OCI-LY7 (cell line): ENCODE measurements around the gene SPON1. TPM values are rescaled to one million over a fixed set of nuclear protein-coding genes. Genes with fewer than 3 reads are reported as not detected.

ENCODE experiments used
- BruUV-seq: library from RNA; stranded (reverse); fragments of 400-500 nt; replicated peaks from 2 replicates; lab custom pipeline; 2021; lab: Mats Ljungman, UMichigan
- CTCF ChIA-PET: fragments of 300-600 bp; sonication (Branson Sonifier 250); formaldehyde crosslinking; loops from one replicate; lab custom pipeline; 2022; ENCODE audit warnings: antibody characterized with exemption; ENCODE audit not compliant: unreplicated experiment; lab: Charles Lee
- POLR2A ChIA-PET: fragments of 300-600 bp; sonication (Branson Sonifier 250); formaldehyde crosslinking; loops from one replicate; lab custom pipeline; 2022; ENCODE audit warnings: antibody characterized with exemption; lab: Charles Lee
- DNase-seq: peaks from one replicate; pipeline ENCODE4 v3.0.0-alpha.2; 2015; ENCODE audit warnings: low spot score
- H2AFZ ChIP-seq: fragments of 200-600 bp; sonication (generic), shearing (Covaris generic); 2 replicates; pipeline ENCODE4 v1.6.1; 2014; ENCODE audit warnings: mild to moderate bottlenecking, antibody characterized with exemption, low read length, moderate library complexity
- H3K27ac ChIP-seq: fragments of 200-600 bp; sonication (generic); 2 replicates; pipeline ENCODE4 v1.5.1; 2014; ENCODE audit warnings: mixed run types, low read depth, mild to moderate bottlenecking, moderate library complexity, low read length, inconsistent platforms; ENCODE audit not compliant: poor library complexity, severe bottlenecking
- H3K36me3 ChIP-seq: fragments of 200-600 bp; sonication (generic); 2 replicates; pipeline ENCODE4 v1.6.1; 2014; ENCODE audit warnings: mild to moderate bottlenecking, antibody characterized with exemption, low read length, moderate library complexity, mixed read lengths; ENCODE audit not compliant: insufficient read depth
- H3K4me1 ChIP-seq: fragments of 200-600 bp; sonication (generic); 2 replicates; pipeline ENCODE4 v1.5.1; 2014; ENCODE audit warnings: mild to moderate bottlenecking, low read length; ENCODE audit not compliant: insufficient read depth, poor library complexity, severe bottlenecking
- H3K4me2 ChIP-seq: fragments of 200-600 bp; sonication (generic); 2 replicates; pipeline ENCODE4 v1.6.1; 2014; ENCODE audit warnings: mild to moderate bottlenecking, low read length
- H3K4me3 ChIP-seq: fragments of 200-600 bp; sonication (generic); 2 replicates; pipeline ENCODE4 v1.5.1; 2014; ENCODE audit warnings: mild to moderate bottlenecking, low read depth, low read length; ENCODE audit not compliant: poor library complexity, severe bottlenecking
- H3K79me2 ChIP-seq: fragments of 200-600 bp; sonication (generic); 2 replicates; pipeline ENCODE4 v1.6.1; 2016; ENCODE audit warnings: low read depth, mild to moderate bottlenecking, low read length, moderate library complexity, mixed read lengths; ENCODE audit not compliant: insufficient read depth
- H3K9me2 ChIP-seq: fragments of 200-600 bp; sonication (generic); 2 replicates; pipeline ENCODE4 v1.6.1; 2016; ENCODE audit warnings: mild to moderate bottlenecking, low read length, mixed read lengths; ENCODE audit not compliant: insufficient read depth
- H3K9me3 ChIP-seq: fragments of 200-600 bp; sonication (generic); 2 replicates; pipeline ENCODE4 v1.6.1; 2014; ENCODE audit warnings: mild to moderate bottlenecking, mixed run types, low read length, mixed read lengths
- H4K20me1 ChIP-seq: fragments of 200-600 bp; sonication (generic); 2 replicates; pipeline ENCODE4 v1.6.1; 2014; ENCODE audit warnings: mild to moderate bottlenecking, antibody characterized with exemption, low read length, moderate library complexity, mixed read lengths; ENCODE audit not compliant: insufficient read depth
- EZH2phosphoT487 ChIP-seq: fragments of 200-600 bp; sonication (generic); IDR thresholded peaks from 2 replicates; pipeline ENCODE4 v1.6.1; 2018; ENCODE audit warnings: low read depth, borderline replicate concordance, mild to moderate bottlenecking, mixed run types, antibody characterized with exemption, low read length, moderate library complexity, mixed read lengths
- intact Hi-C: fragments of 100-400 bp; cut with micrococcal nuclease; formaldehyde crosslinking; loops from one replicate; pipeline ENCODE4 v1.10.0; 2022; ENCODE audit not compliant: unreplicated experiment
- total RNA-seq, 2 experiments: library from RNA; depleted of rRNA in 1 of 2; stranded (reverse); fragments of >200 nt in 1 of 2; shearing (Covaris generic) in 1 of 2; gene quantifications; 2 replicates each; pipeline ENCODE4 v1.2.3, GENCODE V29; 2014 to 2022
- TF ChIP-seq, protein P1 (sequence below): fragments of 200-600 bp; sonication (generic); conservative IDR thresholded peaks from 2 replicates; pipeline ENCODE4 v1.5.1; 2014; ENCODE audit warnings: mild to moderate bottlenecking, antibody characterized with exemption, low read length, moderate library complexity, mixed read lengths

The SPON1 gene
- total RNA-seq, 2 experiments from 2014 or later: 0.38 TPM; not detected in 1

DNA sequence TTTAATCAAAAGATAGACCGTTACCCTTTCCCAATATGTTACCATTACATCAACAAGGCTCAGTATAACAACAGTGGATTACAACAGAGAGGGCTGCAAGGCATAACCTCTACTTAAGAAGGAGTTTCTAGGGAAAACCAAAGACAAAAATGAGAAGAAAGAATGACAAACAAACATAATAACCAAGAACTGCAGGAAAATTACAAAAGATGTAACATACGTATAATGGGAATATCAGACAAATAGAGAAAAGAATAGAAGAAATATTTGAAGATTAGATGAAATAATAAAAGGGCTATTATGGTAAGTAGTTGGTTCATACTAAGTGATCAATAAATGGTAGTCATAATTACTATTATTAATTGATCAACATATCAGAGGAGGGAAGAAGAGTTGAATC, 39.1 kb downstream of the SPON1 start:
- Histone ChIP-seq H3K9me2 (no peaks in the 10 kb centered on the region), H3K36me3 (no peaks in the 10 kb centered on the region), H3K4me1 (no peaks in the 10 kb centered on the region), H4K20me1 (no peaks in the 10 kb centered on the region), H3K4me2 (no peak overlapping the region), H3K27ac (no peak overlapping the region), H2AFZ (no peak overlapping the region), H3K79me2 (no peaks in the 10 kb centered on the region), H3K9me3 (peaks cover 6% of the 10 kb centered on the region), H3K4me3 (no peak overlapping the region)
- DNase-seq: no peak
- ChIA-PET POLR2A (no interaction called here), CTCF (no interaction called here)
- intact Hi-C loops: no loop called here
- TF ChIP-seq, protein P1, sequence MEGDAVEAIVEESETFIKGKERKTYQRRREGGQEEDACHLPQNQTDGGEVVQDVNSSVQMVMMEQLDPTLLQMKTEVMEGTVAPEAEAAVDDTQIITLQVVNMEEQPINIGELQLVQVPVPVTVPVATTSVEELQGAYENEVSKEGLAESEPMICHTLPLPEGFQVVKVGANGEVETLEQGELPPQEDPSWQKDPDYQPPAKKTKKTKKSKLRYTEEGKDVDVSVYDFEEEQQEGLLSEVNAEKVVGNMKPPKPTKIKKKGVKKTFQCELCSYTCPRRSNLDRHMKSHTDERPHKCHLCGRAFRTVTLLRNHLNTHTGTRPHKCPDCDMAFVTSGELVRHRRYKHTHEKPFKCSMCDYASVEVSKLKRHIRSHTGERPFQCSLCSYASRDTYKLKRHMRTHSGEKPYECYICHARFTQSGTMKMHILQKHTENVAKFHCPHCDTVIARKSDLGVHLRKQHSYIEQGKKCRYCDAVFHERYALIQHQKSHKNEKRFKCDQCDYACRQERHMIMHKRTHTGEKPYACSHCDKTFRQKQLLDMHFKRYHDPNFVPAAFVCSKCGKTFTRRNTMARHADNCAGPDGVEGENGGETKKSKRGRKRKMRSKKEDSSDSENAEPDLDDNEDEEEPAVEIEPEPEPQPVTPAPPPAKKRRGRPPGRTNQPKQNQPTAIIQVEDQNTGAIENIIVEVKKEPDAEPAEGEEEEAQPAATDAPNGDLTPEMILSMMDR: no peak
- no peak for TF ChIP-seq EZH2phosphoT487
- no TSS peak for BruUV-seq

DNA sequence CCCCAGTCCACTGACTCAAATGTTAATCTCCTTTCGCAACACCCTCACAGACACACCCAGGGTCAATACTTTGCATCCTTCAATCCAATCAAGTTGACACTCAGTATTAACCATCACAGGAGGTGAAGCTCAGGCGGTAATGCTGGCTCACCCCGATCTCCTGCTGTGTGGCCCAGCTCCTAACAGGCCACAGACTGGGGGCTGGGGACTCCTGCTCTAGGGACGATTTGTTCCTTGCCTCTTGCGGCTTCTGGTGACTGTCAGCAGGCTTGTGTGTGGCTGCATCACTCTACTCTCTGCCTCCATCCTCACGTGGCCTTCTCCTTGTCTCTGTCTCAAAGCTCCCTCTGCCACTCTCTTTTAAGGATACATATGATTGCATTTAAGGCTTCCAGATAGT, 45.0 kb downstream of the SPON1 start:
- H3K4me2 ChIP-seq: no peak overlapping the region
- H3K79me2 ChIP-seq: no peaks in the 10 kb centered on the region
- H3K36me3 ChIP-seq: no peaks in the 10 kb centered on the region
- no peak for DNase-seq
- no peak overlapping the region for H3K4me3 ChIP-seq
- H3K27ac ChIP-seq: no peak overlapping the region
- no peaks in the 10 kb centered on the region for H4K20me1 ChIP-seq
- ChIA-PET POLR2A (interaction anchor here (0.6 kb wide), 1 partner anchor 231 kb away, joined by 3 read pairs; no protein-coding TSS in a partner anchor), CTCF (no interaction called here)
- TF ChIP-seq, protein P1: no peak
- no peak for TF ChIP-seq EZH2phosphoT487
- no peaks in the 10 kb centered on the region for H3K9me2 ChIP-seq
- no TSS peak for BruUV-seq
- H3K4me1 ChIP-seq: no peaks in the 10 kb centered on the region
- intact Hi-C loops: no loop called here
- no peaks in the 10 kb centered on the region for H3K9me3 ChIP-seq
- H2AFZ ChIP-seq: no peak overlapping the region

DNA sequence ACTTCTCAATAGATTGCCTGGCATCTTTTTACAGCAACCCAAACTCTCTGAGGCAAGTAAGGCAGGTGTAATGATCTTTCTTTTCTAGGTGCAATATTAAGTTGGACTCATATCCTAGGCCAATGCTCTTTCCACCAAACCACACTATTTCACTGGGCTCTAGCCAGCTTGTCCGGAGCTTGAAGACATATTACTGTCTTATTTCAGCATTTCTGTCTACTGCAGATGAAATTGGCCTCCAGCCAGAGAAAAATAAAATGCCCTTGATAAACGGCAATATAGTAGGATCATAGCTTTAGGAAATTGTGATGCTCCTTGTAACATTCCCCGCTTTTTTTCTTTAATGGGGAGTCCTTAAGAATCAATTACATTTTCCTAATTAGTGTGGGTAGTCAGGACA, 48.1 kb downstream of the SPON1 start:
- Histone ChIP-seq H4K20me1 (no peaks in the 10 kb centered on the region), H3K27ac (no peak overlapping the region), H3K4me2 (no peak overlapping the region), H3K36me3 (no peaks in the 10 kb centered on the region), H3K4me3 (no peak overlapping the region), H3K79me2 (no peaks in the 10 kb centered on the region), H3K4me1 (no peaks in the 10 kb centered on the region), H3K9me2 (no peaks in the 10 kb centered on the region), H2AFZ (no peak overlapping the region), H3K9me3 (no peaks in the 10 kb centered on the region)
- ChIA-PET CTCF (no interaction called here), POLR2A (interaction anchor here (1.1 kb wide), 1 partner anchor 8 kb away, joined by 3 read pairs; no protein-coding TSS in a partner anchor)
- no peak for TF ChIP-seq EZH2phosphoT487
- TF ChIP-seq, protein P1: no peak
- BruUV-seq: no TSS peak
- no peak for DNase-seq
- intact Hi-C loops: no loop called here
